Measurements from ENCODE around the gene LRIG3. TPM values are rescaled to one million over a fixed set of nuclear protein-coding genes. Genes with fewer than 3 reads are reported as not detected.

The LRIG3 gene
- polyA plus RNA-seq, 1 experiment: 80.1 TPM

GRCh38 chr12:58893495-58893894 is 26.8 kb downstream of the LRIG3 start:
- TF ChIP-seq CTCF (IDR thresholded peaks at IDR 0.05; ENCODE audit: low read depth, low read length): no peak
- H3K27me3 ChIP-seq (ENCODE audit: control insufficient read depth, insufficient read depth, low read length): no peaks in the 10 kb centered on the region
- CTCF ChIA-PET: interaction anchor here (1.2 kb wide), 1 partner anchor 257 kb away, joined by 4 read pairs; no protein-coding TSS in a partner anchor
- no peak for DNase-seq (ENCODE audit: low read depth, low spot score)
- no peaks in the 10 kb centered on the region for H3K9me3 ChIP-seq (ENCODE audit: control insufficient read depth, insufficient read depth, low read length)
- POLR2A ChIA-PET: interaction anchor here (0.8 kb wide), 1 partner anchor 38 kb away, joined by 3 read pairs; no protein-coding TSS in a partner anchor
- no peak overlapping the region for H3K4me3 ChIP-seq (ENCODE audit: low read depth, low read length)
- H3K27ac ChIP-seq (ENCODE audit: low read depth, low read length): no peak overlapping the region

GRCh38 chr12:58889557-58889956 is 30.7 kb downstream of the LRIG3 start:
- DNase-seq (ENCODE audit: low read depth, low spot score): no peak
- CTCF ChIA-PET: interaction anchor here (1.2 to 1.4 kb wide), 2 partner anchors 348 to 350 kb away, joined by 4 read pairs; no protein-coding TSS in a partner anchor
- POLR2A ChIA-PET: no interaction called here
- Histone ChIP-seq H3K9me3 (ENCODE audit: control insufficient read depth, insufficient read depth, low read length) (no peaks in the 10 kb centered on the region), H3K27ac (ENCODE audit: low read depth, low read length) (no peak overlapping the region), H3K27me3 (ENCODE audit: control insufficient read depth, insufficient read depth, low read length) (no peaks in the 10 kb centered on the region), H3K4me3 (ENCODE audit: low read depth, low read length) (no peak overlapping the region)
- no peak for TF ChIP-seq CTCF (IDR thresholded peaks at IDR 0.05; ENCODE audit: low read depth, low read length)

- DNase-seq (ENCODE audit: low read depth, low spot score): peak; percentile 16
- ChIA-PET POLR2A (interaction anchor here (0.6 to 0.9 kb wide), 3 partner anchors 11 to 152 kb away, joined by 3 to 6 read pairs (median 4); no protein-coding TSS in a partner anchor), CTCF (interaction anchor here (0.7 to 1.9 kb wide), 4 partner anchors 9 to 348 kb away, joined by 3 to 6 read pairs (median 4); no protein-coding TSS in a partner anchor)
- Histone ChIP-seq H3K27me3 (ENCODE audit: control insufficient read depth, insufficient read depth, low read length) (no peaks in the 10 kb centered on the region), H3K4me3 (ENCODE audit: low read depth, low read length) (no peak overlapping the region), H3K9me3 (ENCODE audit: control insufficient read depth, insufficient read depth, low read length) (no peaks in the 10 kb centered on the region), H3K27ac (ENCODE audit: low read depth, low read length) (no peak overlapping the region)
- TF ChIP-seq CTCF (IDR thresholded peaks at IDR 0.05; ENCODE audit: low read depth, low read length): no peak
These were observed 32.0 kb downstream of the LRIG3 start for GRCh38 chr12:58888131-58888783.

- Histone ChIP-seq H3K9me3 (ENCODE audit: control insufficient read depth, insufficient read depth, low read length) (no peaks in the 10 kb centered on the region), H3K27me3 (ENCODE audit: control insufficient read depth, insufficient read depth, low read length) (no peaks in the 10 kb centered on the region), H3K27ac (ENCODE audit: low read depth, low read length) (no peak overlapping the region), H3K4me3 (ENCODE audit: low read depth, low read length) (no peak overlapping the region)
- POLR2A ChIA-PET: no interaction called here
- TF ChIP-seq CTCF (IDR thresholded peaks at IDR 0.05; ENCODE audit: low read depth, low read length): no peak
- DNase-seq (ENCODE audit: low read depth, low spot score): no peak
- CTCF ChIA-PET: interaction anchor here (1.3 to 1.9 kb wide), 2 partner anchors 10 to 346 kb away, joined by 4 to 6 read pairs; no protein-coding TSS in a partner anchor
These were observed 33.2 kb downstream of the LRIG3 start for GRCh38 chr12:58887068-58887467.

GRCh38 chr12:58886474-58886873 is 33.8 kb downstream of the LRIG3 start:
- no peak for DNase-seq (ENCODE audit: low read depth, low spot score)
- Histone ChIP-seq H3K4me3 (ENCODE audit: low read depth, low read length) (no peak overlapping the region), H3K9me3 (ENCODE audit: control insufficient read depth, insufficient read depth, low read length) (no peaks in the 10 kb centered on the region), H3K27me3 (ENCODE audit: control insufficient read depth, insufficient read depth, low read length) (no peaks in the 10 kb centered on the region), H3K27ac (ENCODE audit: low read depth, low read length) (no peak overlapping the region)
- CTCF ChIA-PET: interaction anchor here (0.5 kb wide), 1 partner anchor 199 kb away, joined by 7 read pairs; no protein-coding TSS in a partner anchor
- POLR2A ChIA-PET: no interaction called here
- no peak for TF ChIP-seq CTCF (IDR thresholded peaks at IDR 0.05; ENCODE audit: low read depth, low read length)

All from AG04450 (cell line).